ENCODE data around the gene HSPA4.
A peak's percentile ranks its signal among the peaks of the same experiment; 100 is the strongest.

Gene HSPA4

DNA sequence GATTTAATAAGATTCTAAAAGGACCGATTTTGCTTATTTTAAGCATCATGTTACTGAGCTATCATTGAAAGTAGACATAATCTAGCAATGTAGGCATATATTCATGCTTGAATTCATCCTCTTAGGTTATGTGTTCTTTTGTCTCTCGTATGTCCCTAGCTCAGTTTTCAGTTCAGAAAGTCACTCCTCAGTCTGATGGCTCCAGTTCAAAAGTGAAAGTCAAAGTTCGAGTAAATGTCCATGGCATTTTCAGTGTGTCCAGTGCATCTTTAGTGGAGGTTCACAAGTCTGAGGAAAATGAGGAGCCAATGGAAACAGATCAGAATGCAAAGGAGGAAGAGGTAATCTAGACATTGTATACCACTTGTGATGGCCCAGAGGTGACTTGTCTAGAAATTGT lies 39.2 kb downstream of the HSPA4 start:
- DNase-seq (ENCODE audit: low read depth, low spot score), result no peak

GRCh38 chr5:133106343-133106742 lies 54.5 kb downstream of the HSPA4 start:
- no peak for DNase-seq (ENCODE audit: low read depth, low spot score)

DNA sequence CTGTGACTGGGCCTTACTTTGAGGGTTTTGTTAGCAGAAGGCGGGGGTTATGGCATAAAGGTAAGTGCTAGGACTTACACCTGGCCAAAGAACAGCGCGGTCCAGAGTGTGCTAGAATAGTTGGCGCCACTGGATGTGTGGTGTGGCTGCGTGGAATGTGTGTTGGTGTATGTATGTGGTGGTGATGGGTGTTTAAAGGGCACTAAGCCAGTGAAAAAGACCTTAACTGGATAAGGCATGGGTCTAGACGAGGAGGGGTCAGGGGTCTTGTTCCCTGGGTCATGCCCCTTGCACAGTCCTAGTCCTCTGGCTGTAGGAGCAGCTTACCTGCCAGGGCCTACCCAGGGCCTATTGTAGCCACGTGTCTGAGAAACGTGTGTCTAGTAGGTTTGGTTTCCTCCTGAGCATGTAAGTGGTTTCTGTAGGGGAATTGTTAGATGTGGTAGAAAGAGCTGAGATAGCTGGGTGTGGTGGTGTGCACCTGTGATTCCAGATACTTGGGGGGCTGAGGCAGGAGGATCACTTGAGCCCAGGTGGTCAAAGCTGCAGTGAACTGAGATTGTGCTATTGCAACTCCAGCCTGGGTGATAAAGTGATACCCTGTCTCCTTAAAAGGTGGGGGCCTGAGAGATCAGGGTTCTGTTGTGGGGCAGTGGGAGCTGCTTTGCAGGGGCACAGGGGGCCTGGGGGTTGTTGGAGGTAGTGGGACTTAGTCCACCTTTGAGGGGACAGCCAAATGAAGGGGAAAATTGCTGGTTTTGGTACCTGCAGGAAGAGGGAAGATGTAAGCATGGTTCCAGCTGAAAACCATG lies 55.2 kb downstream of the HSPA4 start:
- DNase-seq (ENCODE audit: low read depth, low spot score), result no peak

- no peak for DNase-seq (ENCODE audit: low read depth, low spot score)
These were observed 56.7 kb downstream of the HSPA4 start for GRCh38 chr5:133108481-133108921.

GRCh38 chr5:133109655-133110483 lies 58.1 kb downstream of the HSPA4 start:
- peak; percentile 47 for DNase-seq (ENCODE audit: low read depth, low spot score)

- no peak for DNase-seq (ENCODE audit: low read depth, low spot score)
These were observed 58.9 kb downstream of the HSPA4 start for GRCh38 chr5:133110709-133111108.

DNA sequence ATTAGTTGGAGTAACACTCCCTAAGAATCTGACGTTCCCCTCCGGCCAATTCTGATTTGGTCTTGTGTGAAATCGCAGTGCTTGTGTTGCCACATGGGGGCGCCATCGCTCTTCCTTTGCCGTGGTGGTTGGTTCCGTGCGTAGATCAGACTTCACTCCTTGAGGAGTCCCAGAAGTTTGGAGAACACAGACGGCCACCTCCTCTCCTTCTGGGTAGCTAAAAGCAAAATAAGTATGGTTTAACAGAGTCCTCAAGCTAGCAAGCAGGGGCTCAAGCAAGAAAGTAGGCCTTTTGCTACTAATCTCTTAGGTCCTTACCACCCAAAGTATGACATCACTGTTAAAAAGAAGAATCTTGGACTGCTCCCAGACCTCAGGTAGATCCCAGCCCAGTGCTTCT lies 59.5 kb downstream of the HSPA4 start:
- peak; percentile 92 for DNase-seq (ENCODE audit: low read depth, low spot score)

- DNase-seq (ENCODE audit: low read depth, low spot score), result no peak
These were observed 60.3 kb downstream of the HSPA4 start for GRCh38 chr5:133112026-133112660.

DNA sequence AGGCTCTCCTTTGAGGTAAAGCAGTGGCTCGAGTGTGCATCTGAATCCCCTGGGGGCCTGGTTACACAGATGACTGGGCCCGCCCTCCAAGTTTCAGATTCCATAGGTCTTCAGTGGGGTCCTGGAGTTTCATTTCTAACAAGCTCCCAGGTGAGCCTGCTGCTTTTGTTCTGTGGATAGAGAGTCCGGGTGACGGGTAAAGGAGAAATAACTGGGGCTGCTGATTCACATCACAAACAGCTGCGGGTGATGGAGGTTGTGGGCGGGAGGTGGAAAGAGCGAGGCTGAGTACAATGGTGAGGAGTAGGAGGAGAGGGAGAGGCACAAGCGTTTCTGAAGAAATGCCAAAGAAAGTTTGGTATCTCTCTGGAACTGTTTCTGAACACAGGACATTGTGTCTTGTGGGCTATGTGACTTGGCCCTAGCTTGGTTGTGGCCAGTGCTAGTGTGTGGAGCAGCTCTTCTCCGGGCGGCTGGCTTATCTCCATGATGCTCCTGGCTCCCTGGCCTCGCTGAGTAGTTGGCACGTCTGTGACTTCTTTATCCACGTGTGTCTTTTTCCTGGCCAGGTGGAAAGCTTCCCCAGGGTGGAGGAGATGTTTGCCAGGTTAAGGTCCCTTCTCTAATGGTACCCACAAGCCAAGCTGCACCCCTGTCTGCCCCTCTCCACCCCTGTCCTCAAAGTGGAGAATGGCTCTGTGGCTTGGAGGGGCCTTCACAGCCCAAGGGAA lies 61.7 kb downstream of the HSPA4 start:
- DNase-seq (ENCODE audit: low read depth, low spot score), result peak; percentile 83

DNA sequence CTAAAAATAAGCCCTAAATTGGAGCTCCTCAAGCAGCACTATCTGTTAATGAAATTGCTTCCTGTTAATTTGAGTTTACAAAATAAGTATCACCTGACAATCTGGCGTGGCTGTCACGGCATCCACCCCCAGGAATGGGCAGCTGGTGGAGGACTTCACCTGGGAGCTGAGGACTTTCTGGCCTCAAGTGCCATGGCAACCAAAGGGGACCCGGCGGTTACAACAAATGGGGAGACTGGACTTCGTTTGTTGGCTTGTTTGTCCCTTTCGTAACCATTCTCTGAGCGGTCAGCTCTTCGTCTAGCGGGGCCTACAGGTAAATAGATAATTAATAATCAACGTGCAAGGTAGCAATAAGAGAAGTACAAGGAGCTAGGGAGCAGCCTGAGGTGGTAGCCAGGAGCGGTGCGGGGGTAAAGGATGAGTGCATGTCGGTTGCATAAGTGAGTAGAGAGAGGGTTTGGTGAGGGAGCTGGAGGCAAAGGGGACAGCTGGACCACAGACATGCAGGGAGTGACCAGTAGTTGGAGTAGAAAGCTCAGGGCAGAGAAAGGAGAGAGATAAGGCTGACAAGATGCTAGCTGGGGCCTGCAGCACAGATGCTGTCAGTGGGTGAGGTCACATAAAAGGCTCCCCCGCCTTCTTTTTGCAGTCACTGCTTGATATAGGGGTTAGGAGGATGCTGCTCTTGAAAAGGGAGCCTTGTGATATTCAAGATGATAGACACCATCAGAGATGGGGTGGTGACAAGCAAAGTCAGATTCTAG lies 62.5 kb downstream of the HSPA4 start:
- DNase-seq (ENCODE audit: low read depth, low spot score), result no peak

- DNase-seq (ENCODE audit: low read depth, low spot score), result no peak
These were observed 63.1 kb downstream of the HSPA4 start for GRCh38 chr5:133114933-133115310.

- no peak for DNase-seq (ENCODE audit: low read depth, low spot score)
These were observed 64.8 kb downstream of the HSPA4 start for GRCh38 chr5:133116601-133117000.

DNA sequence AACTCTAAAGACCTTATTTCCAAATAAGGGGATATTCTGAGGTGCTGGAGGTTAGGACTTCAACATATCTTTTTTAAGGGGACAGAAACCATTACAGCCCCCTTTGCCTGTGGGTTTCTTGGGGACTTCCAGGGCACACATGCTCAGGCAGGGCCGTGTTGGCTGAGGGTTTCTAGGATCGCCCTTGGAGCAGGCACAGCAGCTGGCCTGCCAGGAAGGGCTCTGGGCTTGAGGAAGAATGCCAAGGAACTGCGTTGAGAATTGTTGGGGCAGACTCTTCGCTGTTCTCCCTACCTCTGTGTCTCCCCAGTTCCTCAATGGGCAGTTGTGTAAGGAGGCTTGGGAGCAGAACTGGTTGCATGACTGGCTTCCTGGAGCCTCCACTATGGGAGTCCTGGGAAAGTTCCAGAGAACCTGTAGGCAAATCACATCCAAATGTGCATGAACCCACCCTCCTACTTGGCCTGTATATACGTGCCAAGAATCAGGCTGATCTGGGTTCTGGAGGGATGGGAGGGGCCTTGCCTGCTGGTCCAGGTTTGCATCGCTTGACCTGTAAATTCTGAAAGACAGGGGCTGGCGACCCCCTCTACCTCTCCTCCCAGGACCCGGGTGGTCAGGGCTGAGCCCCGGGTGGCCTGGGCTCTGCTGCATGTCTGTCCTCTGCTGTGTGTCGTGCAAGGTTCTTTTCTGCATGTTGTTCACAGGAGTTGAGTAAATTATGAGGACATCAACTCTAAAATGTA lies 65.5 kb downstream of the HSPA4 start:
- no peak for DNase-seq (ENCODE audit: low read depth, low spot score)

- DNase-seq (ENCODE audit: low read depth, low spot score), result no peak
These were observed 66.2 kb downstream of the HSPA4 start for GRCh38 chr5:133117912-133118445.

DNA sequence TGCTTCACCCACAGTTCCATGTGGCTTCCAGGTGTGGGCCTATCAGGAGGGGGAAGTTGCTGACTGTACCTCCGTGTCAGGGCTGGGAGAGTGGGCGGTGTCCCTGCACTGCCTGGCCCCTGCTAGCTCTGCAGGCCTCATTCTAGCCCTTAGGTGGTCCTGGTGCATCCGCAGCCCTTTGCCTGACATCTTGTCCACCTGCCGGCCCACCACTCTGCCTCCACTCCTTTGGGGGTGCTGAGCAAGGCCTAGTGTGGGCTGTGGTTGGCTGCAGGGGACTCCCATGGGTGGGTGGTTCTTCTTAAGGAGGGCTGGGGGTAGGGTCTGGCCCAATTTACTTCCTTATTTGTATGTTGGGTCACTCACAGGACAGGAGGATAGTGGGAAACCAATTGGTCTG lies 66.9 kb downstream of the HSPA4 start:
- no peak for DNase-seq (ENCODE audit: low read depth, low spot score)

- DNase-seq (ENCODE audit: low read depth, low spot score), result no peak
These were observed 67.5 kb downstream of the HSPA4 start for GRCh38 chr5:133119233-133119711.

DNA sequence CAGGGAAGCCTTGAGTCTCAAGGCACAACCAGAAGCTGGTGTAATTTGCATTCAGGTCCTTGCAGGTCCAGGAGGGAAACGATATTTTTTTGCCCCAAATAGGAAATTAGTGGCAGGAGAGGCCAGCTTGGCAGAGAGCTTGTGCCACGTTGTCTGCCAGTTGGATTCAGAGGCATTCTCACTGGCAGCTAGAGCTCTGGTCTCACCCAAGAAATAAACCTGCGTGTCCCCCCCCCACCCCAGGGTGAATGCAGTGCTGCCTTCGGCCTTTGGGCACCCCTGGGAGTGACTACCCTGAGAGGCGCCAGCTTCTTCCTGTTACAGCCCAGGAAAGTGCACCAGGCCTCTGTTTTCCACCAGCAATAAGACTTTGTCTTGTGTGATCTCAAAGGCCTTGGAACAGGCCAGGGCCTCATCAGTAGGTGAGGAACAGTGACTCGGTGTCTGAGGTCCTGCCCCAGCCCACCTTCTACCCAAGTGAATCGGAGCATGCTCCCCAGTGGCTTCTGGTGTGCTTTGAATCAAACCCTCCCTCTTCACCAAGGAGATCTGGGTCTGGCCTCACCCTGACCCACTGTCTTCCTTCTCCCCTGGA lies 68.4 kb downstream of the HSPA4 start:
- no peak for DNase-seq (ENCODE audit: low read depth, low spot score)

GRCh38 chr5:133121080-133121479 lies 69.3 kb downstream of the HSPA4 start:
- no peak for DNase-seq (ENCODE audit: low read depth, low spot score)

- no peak for DNase-seq (ENCODE audit: low read depth, low spot score)
These were observed 69.9 kb downstream of the HSPA4 start for GRCh38 chr5:133121611-133122150.
